ENCODE results near the gene TPT1. TPM values are rescaled to one million over a fixed set of nuclear protein-coding genes. Genes with fewer than 3 reads are reported as not detected.

The TPT1 gene
- total and polyA plus RNA-seq, 4 donors = 2,366 to 3,883 (median 2,949) TPM

DNA sequence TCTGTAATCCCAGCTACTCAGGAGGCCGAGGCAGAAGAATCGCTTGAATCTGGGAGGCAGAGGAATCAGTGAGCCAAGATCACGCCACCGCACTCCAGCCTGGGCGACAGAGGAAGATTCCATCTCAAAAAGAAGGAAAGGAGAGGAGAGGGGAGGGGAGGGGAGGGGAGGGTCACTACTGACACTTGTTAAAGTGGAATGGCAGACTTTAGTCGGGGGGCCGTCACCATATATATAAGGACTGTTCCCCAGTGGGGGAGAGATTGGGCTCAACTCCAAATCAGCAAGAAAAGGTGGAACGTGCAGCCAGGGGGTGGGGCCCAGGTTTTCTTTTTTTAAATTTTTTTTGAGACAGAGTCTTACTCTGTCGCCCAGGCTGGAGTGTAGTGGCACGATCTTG lies 26.2 kb downstream of the TPT1 start:
- Histone ChIP-seq H3K4me1 (ENCODE audit: control insufficient read depth, insufficient read depth, low read length) (peaks cover 11% of the 10 kb centered on the region), H3K9me3 (ENCODE audit: control insufficient read depth, insufficient read depth, low read length) (no peaks in the 10 kb centered on the region), H3K4me3 (ENCODE audit: low read depth, low read length) (no peak overlapping the region), H3K36me3 (ENCODE audit: control insufficient read depth, insufficient read depth, low read length) (no peaks in the 10 kb centered on the region), H3K27me3 (ENCODE audit: control insufficient read depth, insufficient read depth, low read length) (no peaks in the 10 kb centered on the region), H3K27ac (ENCODE audit: low read depth, low read length) (no peak overlapping the region)
- no peak for DNase-seq (ENCODE audit: low read depth in 4 of 6, low spot score in 6 of 6)
- 94% methylated on average over 2 of the region's 10 CpGs for WGBS (ENCODE audit: insufficient coverage)

DNA sequence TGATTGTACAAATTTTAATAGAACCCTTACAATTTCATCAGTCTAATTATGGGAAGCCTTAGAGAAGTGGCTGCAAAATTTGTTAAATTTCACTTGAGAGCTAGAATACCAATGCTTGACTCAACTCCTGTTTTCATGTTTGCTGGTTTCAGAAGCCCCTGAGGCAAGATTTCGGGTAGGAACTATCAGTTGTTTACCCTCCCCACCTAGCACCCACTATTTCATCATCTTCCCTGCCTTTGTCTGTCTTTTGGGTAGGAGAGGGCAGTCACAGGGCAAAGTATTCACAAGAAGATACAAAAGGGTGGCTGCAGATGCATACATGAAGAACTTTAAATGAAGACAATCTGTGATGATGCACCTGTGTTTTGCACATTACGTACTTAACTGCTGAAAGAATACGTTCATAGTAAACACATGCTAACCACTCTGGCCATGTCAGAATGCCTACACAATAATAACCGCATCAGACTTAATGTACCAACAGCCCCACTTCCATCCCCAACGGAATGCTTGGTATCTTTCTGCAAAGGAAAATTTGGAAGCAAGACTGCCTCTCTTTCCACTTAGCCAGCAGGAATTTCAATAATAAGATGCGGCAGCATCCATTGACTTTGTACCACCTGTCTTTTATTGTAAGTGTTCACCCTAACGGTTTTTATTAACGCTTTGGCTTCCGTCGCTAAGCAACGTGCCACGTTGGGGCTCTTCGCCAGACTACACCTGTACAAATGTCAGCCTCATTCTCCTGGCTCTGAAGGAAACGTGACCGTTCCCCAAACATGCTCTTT lies 30.4 kb downstream of the TPT1 start:
- no peaks in the 10 kb centered on the region for H3K27me3 ChIP-seq (ENCODE audit: control insufficient read depth, insufficient read depth, low read length)

DNA sequence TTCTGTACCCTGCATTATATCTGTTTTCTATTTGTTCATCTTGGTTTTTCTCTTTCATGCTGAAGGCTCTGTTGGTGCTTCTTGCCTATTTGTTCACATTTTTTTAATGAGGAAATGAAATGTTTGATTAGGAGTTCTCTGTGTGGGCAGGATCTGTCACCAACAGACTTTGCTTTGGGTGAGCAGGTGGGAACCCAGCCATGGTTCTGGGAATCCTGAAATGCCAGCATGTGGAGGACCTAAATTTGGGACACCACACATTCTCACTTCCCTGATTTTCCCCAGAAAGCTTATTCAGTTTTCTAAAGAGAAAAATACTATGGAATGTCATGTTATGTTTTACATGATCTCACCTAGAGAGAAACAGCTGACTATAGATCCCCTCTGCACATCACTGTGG lies 34.0 kb downstream of the TPT1 start:
- no peak for DNase-seq (ENCODE audit: low read depth in 4 of 6, low spot score in 6 of 6)
- Histone ChIP-seq H3K36me3 (ENCODE audit: control insufficient read depth, insufficient read depth, low read length) (no peaks in the 10 kb centered on the region), H3K4me1 (ENCODE audit: control insufficient read depth, insufficient read depth, low read length) (peaks cover 11% of the 10 kb centered on the region), H3K9me3 (ENCODE audit: control insufficient read depth, insufficient read depth, low read length) (no peaks in the 10 kb centered on the region), H3K27me3 (ENCODE audit: control insufficient read depth, insufficient read depth, low read length) (no peaks in the 10 kb centered on the region), H3K27ac (ENCODE audit: low read depth, low read length) (no peak overlapping the region), H3K4me3 (ENCODE audit: low read depth, low read length) (no peak overlapping the region)

More for the DNA sequence above, 30.4 kb downstream of the TPT1 start:
- Histone ChIP-seq H3K27ac (ENCODE audit: low read depth, low read length) (peak overlapping the region; percentile 27), H3K36me3 (ENCODE audit: control insufficient read depth, insufficient read depth, low read length) (no peaks in the 10 kb centered on the region), H3K9me3 (ENCODE audit: control insufficient read depth, insufficient read depth, low read length) (no peaks in the 10 kb centered on the region), H3K4me1 (ENCODE audit: control insufficient read depth, insufficient read depth, low read length) (peaks cover 11% of the 10 kb centered on the region), H3K4me3 (ENCODE audit: low read depth, low read length) (peak overlapping the region; percentile 51)
- 14% methylated on average over 13 of the region's 15 CpGs for WGBS (ENCODE audit: insufficient coverage)
- DNase-seq (ENCODE audit: low read depth in 4 of 6, low spot score in 6 of 6) = peak in 3 of 6 donors; percentile 6 to 60 (median 31)

DNA sequence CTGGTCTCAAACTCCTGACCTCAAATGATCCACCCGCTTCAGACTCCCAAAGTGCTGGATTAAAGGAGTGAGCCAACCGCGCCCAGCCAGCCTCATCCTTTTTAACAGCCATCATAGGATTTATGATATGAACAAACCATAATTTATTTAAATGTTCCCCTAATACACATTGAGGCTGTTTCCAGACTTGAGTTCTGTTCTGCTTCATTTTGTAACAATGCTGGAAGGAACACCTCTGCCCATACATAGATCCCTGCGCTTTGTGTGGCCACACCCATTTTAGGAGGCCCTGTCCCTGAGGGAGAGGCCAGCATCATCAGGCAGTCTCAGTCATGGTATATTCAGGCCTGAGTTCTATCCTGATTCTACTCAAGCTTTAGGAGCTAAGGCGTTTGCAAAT lies 35.9 kb downstream of the TPT1 start:
- no peak overlapping the region for H3K27ac ChIP-seq (ENCODE audit: low read depth, low read length)
- no peaks in the 10 kb centered on the region for H3K36me3 ChIP-seq (ENCODE audit: control insufficient read depth, insufficient read depth, low read length)
- H3K9me3 ChIP-seq (ENCODE audit: control insufficient read depth, insufficient read depth, low read length) = no peaks in the 10 kb centered on the region
- H3K4me3 ChIP-seq (ENCODE audit: low read depth, low read length) = no peak overlapping the region
- H3K4me1 ChIP-seq (ENCODE audit: control insufficient read depth, insufficient read depth, low read length) = no peaks in the 10 kb centered on the region
- no peak for DNase-seq (ENCODE audit: low read depth in 4 of 6, low spot score in 6 of 6)
- WGBS (ENCODE audit: insufficient coverage) = 66% methylated on average over 2 of the region's 5 CpGs
- H3K27me3 ChIP-seq (ENCODE audit: control insufficient read depth, insufficient read depth, low read length) = no peaks in the 10 kb centered on the region

DNA sequence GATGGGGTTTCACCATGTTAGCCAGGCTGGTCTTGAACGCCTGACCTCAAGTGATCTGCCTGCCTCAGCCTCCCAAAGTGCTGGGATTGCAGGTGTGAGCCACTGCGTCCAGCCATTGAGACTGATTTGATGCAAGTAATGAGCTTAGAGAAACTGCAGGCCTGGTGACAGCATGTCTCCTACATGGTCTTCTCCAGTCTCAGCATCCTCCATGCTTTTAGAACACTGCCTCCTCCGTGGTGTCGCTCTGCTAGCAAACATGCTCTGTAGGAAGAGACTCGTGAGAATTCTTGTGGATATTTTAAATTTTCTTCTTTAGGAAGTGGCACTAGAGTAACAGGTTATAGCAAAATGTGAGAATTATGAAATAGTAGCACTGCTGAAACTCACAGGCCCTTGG lies 37.1 kb downstream of the TPT1 start:
- H3K4me1 ChIP-seq (ENCODE audit: control insufficient read depth, insufficient read depth, low read length) = no peaks in the 10 kb centered on the region
- H3K4me3 ChIP-seq (ENCODE audit: low read depth, low read length) = no peak overlapping the region
- H3K27ac ChIP-seq (ENCODE audit: low read depth, low read length) = no peak overlapping the region
- no peaks in the 10 kb centered on the region for H3K9me3 ChIP-seq (ENCODE audit: control insufficient read depth, insufficient read depth, low read length)
- WGBS (ENCODE audit: insufficient coverage) = 90% methylated on average over 3 of the region's 5 CpGs
- H3K27me3 ChIP-seq (ENCODE audit: control insufficient read depth, insufficient read depth, low read length) = no peaks in the 10 kb centered on the region
- H3K36me3 ChIP-seq (ENCODE audit: control insufficient read depth, insufficient read depth, low read length) = no peaks in the 10 kb centered on the region
- DNase-seq (ENCODE audit: low read depth in 4 of 6, low spot score in 6 of 6) = no peak

DNA sequence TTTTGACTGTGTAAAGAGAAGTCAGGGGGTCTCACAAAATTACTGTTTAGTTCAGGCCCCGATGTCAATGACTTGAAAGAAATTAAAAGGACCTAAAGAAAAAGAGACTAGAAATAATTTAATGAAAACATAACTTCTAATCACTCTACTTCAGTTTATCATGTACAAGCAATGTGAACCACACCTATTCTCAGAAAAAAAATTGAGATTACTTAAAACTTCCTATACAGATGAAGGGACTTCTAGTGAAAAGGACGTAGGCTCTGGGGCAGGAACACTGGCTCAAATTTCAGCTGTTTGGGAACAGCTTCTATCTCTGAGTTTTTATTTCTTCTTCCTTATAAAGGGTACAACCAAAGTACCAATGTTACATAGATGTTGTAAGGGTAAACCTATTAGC lies 38.0 kb downstream of the TPT1 start:
- Histone ChIP-seq H3K36me3 (ENCODE audit: control insufficient read depth, insufficient read depth, low read length) (no peaks in the 10 kb centered on the region), H3K4me1 (ENCODE audit: control insufficient read depth, insufficient read depth, low read length) (no peaks in the 10 kb centered on the region), H3K27ac (ENCODE audit: low read depth, low read length) (no peak overlapping the region), H3K4me3 (ENCODE audit: low read depth, low read length) (no peak overlapping the region), H3K27me3 (ENCODE audit: control insufficient read depth, insufficient read depth, low read length) (no peaks in the 10 kb centered on the region), H3K9me3 (ENCODE audit: control insufficient read depth, insufficient read depth, low read length) (no peaks in the 10 kb centered on the region)
- DNase-seq (ENCODE audit: low read depth in 4 of 6, low spot score in 6 of 6) = no peak
- no CpG with 5 or more reads among the region's 2 CpGs for whole genome bisulfite sequencing (ENCODE audit: insufficient coverage)

DNA sequence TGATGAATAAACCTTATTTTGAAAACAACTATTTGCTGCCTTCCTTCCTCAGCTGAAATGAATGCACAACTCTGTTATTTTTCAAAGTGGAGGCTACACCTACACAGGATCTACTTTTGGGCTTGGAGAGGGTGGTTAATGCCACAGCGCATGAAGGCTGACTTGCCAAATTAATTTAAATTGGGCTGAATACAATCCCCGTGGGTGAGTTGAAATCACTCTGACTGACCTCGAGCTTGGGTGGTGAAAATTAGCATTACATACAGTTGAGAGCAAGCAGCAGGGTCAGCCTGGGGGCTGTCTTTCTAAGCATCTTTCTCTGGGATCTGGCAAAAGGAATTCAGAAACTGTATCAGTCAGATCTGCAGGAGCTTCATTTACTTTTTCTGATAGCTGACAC lies 38.5 kb downstream of the TPT1 start:
- Histone ChIP-seq H3K4me3 (ENCODE audit: low read depth, low read length) (no peak overlapping the region), H3K27ac (ENCODE audit: low read depth, low read length) (no peak overlapping the region), H3K9me3 (ENCODE audit: control insufficient read depth, insufficient read depth, low read length) (no peaks in the 10 kb centered on the region), H3K4me1 (ENCODE audit: control insufficient read depth, insufficient read depth, low read length) (no peaks in the 10 kb centered on the region), H3K27me3 (ENCODE audit: control insufficient read depth, insufficient read depth, low read length) (no peaks in the 10 kb centered on the region), H3K36me3 (ENCODE audit: control insufficient read depth, insufficient read depth, low read length) (no peaks in the 10 kb centered on the region)
- WGBS (ENCODE audit: insufficient coverage) = 49% methylated on average over 3 of the region's 3 CpGs
- no peak for DNase-seq (ENCODE audit: low read depth in 4 of 6, low spot score in 6 of 6)

DNA sequence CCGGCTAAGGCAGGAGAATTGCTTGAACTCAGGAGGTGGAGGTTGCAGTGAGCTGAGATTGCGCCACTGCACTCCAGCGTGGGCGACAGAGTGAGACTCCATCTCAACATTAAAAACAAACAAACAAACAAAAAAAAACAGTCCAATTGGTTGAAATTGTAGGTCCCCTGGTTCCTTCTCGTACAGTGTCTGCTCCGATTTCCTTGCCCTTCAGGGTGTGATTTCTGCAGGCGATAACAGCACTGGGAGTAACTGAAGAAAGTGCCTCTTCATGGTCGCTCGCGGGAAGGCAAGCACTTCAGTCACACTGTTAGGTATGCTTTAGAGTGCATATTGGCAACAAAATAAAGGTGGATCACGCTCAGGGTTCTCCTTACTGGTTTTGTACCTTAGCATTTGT lies 39.7 kb downstream of the TPT1 start:
- H3K4me3 ChIP-seq (ENCODE audit: low read depth, low read length) = no peak overlapping the region
- no peaks in the 10 kb centered on the region for H3K4me1 ChIP-seq (ENCODE audit: control insufficient read depth, insufficient read depth, low read length)
- no peaks in the 10 kb centered on the region for H3K27me3 ChIP-seq (ENCODE audit: control insufficient read depth, insufficient read depth, low read length)
- peak in 1 of 6 donors; percentile 30 for DNase-seq (ENCODE audit: low read depth in 4 of 6, low spot score in 6 of 6)
- no peaks in the 10 kb centered on the region for H3K36me3 ChIP-seq (ENCODE audit: control insufficient read depth, insufficient read depth, low read length)
- no peaks in the 10 kb centered on the region for H3K9me3 ChIP-seq (ENCODE audit: control insufficient read depth, insufficient read depth, low read length)
- no peak overlapping the region for H3K27ac ChIP-seq (ENCODE audit: low read depth, low read length)
- WGBS (ENCODE audit: insufficient coverage) = 69% methylated on average over 7 of the region's 11 CpGs

DNA sequence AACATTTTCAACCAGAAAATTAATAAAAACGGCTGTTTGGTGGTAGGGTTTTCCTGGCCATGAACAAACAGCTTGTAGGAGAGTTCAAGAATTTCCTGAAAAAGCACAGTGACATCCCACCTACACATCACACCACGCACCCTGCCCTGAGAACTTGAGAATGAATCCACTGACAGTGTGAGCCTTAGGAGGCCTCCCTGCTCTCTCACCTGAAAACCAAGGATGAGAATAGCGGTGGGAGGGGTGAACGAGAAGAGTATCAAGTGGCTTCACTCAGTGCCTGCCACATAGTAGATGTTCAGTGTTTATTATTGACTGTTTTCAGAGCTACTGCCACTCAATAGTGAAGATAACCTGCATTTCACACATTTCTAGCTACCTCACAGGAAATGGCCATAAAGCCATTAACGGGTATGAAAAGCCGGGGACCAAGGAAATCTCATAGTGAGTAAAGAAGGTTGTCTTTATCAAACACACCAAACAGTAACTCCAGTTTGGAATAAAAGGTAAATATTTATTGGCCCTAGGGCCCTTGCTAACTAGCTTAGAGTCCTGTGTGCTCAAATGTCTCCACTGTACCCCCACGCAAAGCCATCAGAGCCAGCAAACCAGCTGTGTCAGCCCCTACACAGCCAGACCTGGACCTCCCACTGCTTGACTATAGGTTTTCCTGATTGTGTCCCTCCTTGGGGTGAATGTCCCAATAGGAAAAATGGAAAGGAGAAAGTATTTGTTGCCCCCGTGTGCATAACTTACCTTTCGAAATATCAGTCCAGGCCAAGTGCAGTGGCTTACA lies 40.6 kb downstream of the TPT1 start:
- H3K9me3 ChIP-seq (ENCODE audit: control insufficient read depth, insufficient read depth, low read length) = no peaks in the 10 kb centered on the region
- no peaks in the 10 kb centered on the region for H3K4me1 ChIP-seq (ENCODE audit: control insufficient read depth, insufficient read depth, low read length)
- no peaks in the 10 kb centered on the region for H3K36me3 ChIP-seq (ENCODE audit: control insufficient read depth, insufficient read depth, low read length)
- no peak overlapping the region for H3K4me3 ChIP-seq (ENCODE audit: low read depth, low read length)
- WGBS (ENCODE audit: insufficient coverage) = 89% methylated on average over 3 of the region's 9 CpGs
- no peak overlapping the region for H3K27ac ChIP-seq (ENCODE audit: low read depth, low read length)
- DNase-seq (ENCODE audit: low read depth in 4 of 6, low spot score in 6 of 6) = no peak
- H3K27me3 ChIP-seq (ENCODE audit: control insufficient read depth, insufficient read depth, low read length) = no peaks in the 10 kb centered on the region

DNA sequence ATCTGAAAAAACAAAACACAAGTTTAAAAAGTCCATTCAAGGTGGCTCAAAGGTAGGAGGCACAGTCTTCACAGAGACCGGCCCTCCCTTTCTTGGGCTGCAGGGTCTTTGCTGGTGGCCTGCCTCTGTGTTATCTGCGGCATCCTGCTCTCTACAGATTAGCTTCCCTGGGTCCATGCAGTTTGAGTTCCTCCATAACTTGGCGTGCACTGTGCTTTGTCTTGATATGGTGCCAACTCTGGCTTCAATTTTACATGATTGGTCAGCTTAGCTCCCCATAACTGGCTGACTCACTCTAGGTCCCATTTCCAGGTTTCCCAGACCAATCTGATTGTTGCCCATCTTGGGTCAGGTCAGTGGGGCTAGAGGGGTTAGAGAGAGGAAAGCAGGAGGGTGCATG lies 41.8 kb downstream of the TPT1 start:
- H3K27me3 ChIP-seq (ENCODE audit: control insufficient read depth, insufficient read depth, low read length) = no peaks in the 10 kb centered on the region
- H3K9me3 ChIP-seq (ENCODE audit: control insufficient read depth, insufficient read depth, low read length) = no peaks in the 10 kb centered on the region
- H3K4me3 ChIP-seq (ENCODE audit: low read depth, low read length) = no peak overlapping the region
- WGBS (ENCODE audit: insufficient coverage) = 84% methylated on average over 3 of the region's 3 CpGs
- no peaks in the 10 kb centered on the region for H3K36me3 ChIP-seq (ENCODE audit: control insufficient read depth, insufficient read depth, low read length)
- DNase-seq (ENCODE audit: low read depth in 4 of 6, low spot score in 6 of 6) = no peak
- H3K4me1 ChIP-seq (ENCODE audit: control insufficient read depth, insufficient read depth, low read length) = no peaks in the 10 kb centered on the region
- no peak overlapping the region for H3K27ac ChIP-seq (ENCODE audit: low read depth, low read length)
